HepG2 (cell line): ENCODE measurements around the gene MLLT1. TPM values are rescaled to one million over a fixed set of nuclear protein-coding genes. Genes with fewer than 3 reads are reported as not detected.
A peak's percentile ranks its signal among the peaks of the same experiment; 100 is the strongest.

Experiments used
- AHR ChIP-seq: IDR thresholded peaks from 2 replicates; pipeline ENCODE4 v1.6.1; 2018; ENCODE audit warnings: missing genetic modification reagents, missing compliant biosample characterization
- CBFB ChIP-seq: sonication (generic); formaldehyde crosslinking; IDR thresholded peaks from 2 replicates; pipeline ENCODE4 v1.4.0; 2020; ENCODE audit warnings: missing genetic modification reagents
- DMAP1 ChIP-seq: IDR thresholded peaks from 2 replicates; pipeline ENCODE4 v1.6.1; 2016
- FOXC1 ChIP-seq: sonication (generic); formaldehyde crosslinking; IDR thresholded peaks from 2 replicates; pipeline ENCODE4 v1.8.0; 2022; ENCODE audit warnings: mild to moderate bottlenecking, missing genetic modification reagents, borderline replicate concordance
- GABPA ChIP-seq, 2 experiments: IDR thresholded peaks; 2 replicates each; pipeline ENCODE4 v1.6.1; 2011 to 2016; ENCODE audit warnings: low read depth in 2 of 2, low read length in 1 of 2, missing biosample characterization in 1 of 2, missing genetic modification characterization in 1 of 2
- GABPB1 ChIP-seq: IDR thresholded peaks from 2 replicates; pipeline ENCODE4 v1.6.1; 2016; ENCODE audit warnings: mild to moderate bottlenecking, missing genetic modification reagents, moderate library complexity, missing compliant biosample characterization
- GZF1 ChIP-seq: sonication (generic); formaldehyde crosslinking; IDR thresholded peaks from 2 replicates; pipeline ENCODE4 v1.5.1; 2020; ENCODE audit warnings: mild to moderate bottlenecking, missing genetic modification reagents
- IKZF4 ChIP-seq: sonication (generic); formaldehyde crosslinking; IDR thresholded peaks from 2 replicates; pipeline ENCODE4 v1.5.1; 2020; ENCODE audit warnings: borderline replicate concordance, mild to moderate bottlenecking, low read depth, missing genetic modification reagents; ENCODE audit errors: not compliant biosample characterization
- NFKB2 ChIP-seq: sonication (generic); formaldehyde crosslinking; IDR thresholded peaks from 2 replicates; pipeline ENCODE4 v1.4.0; 2020; ENCODE audit warnings: missing genetic modification reagents, borderline replicate concordance
- SAFB2 ChIP-seq: sonication (generic); formaldehyde crosslinking; IDR thresholded peaks from 2 replicates; pipeline ENCODE4 v1.5.1; 2020; ENCODE audit warnings: missing genetic modification reagents, low read depth, mild to moderate bottlenecking, borderline replicate concordance
- SP5 ChIP-seq: IDR thresholded peaks from 2 replicates; pipeline ENCODE4 v1.6.1; 2016; ENCODE audit warnings: low read depth, borderline replicate concordance
- THYN1 ChIP-seq: sonication (generic); formaldehyde crosslinking; IDR thresholded peaks from 2 replicates; pipeline ENCODE4 v1.8.1; 2023; ENCODE audit warnings: low read depth, mild to moderate bottlenecking, moderate library complexity, missing genetic modification reagents, borderline replicate concordance
- ZC3H13 ChIP-seq: sonication (generic); formaldehyde crosslinking; IDR thresholded peaks from 2 replicates; pipeline ENCODE4 v1.8.1; 2023; ENCODE audit warnings: mild to moderate bottlenecking, missing genetic modification reagents, moderate library complexity
- ZNF501 ChIP-seq: sonication (generic); formaldehyde crosslinking; IDR thresholded peaks from 2 replicates; pipeline ENCODE4 v1.5.1; 2020; ENCODE audit warnings: mild to moderate bottlenecking, moderate library complexity, missing genetic modification reagents
- ZNF572 ChIP-seq: sonication (generic); formaldehyde crosslinking; IDR thresholded peaks from 2 replicates; pipeline ENCODE4 v1.5.1; 2020; ENCODE audit warnings: mild to moderate bottlenecking, missing genetic modification reagents
- polyA plus RNA-seq, 8 experiments: library from polyadenylated mRNA; depleted of rRNA in 3 of 8; stranded (reverse) in 7 of 8; unstranded in 1 of 8; fragments of >200 nt; fragmentation: Illumina TruSeq in 4 of 8; extraction: Trizol in 4 of 8; gene quantifications; 2 replicates each; pipeline versions ENCODE4 v1.2.1 to v1.2.3, GENCODE V29; 2011 to 2016; ENCODE audit warnings: low read depth in 4 of 8, missing spikeins in 1 of 8, mixed read lengths in 1 of 8; ENCODE audit not compliant: insufficient read depth in 1 of 8
- total RNA-seq, 5 experiments: library from RNA; depleted of rRNA; stranded (reverse); fragments of >200 nt; fragmentation: Illumina TruSeq; extraction: Trizol; gene quantifications; 2 replicates each; pipeline ENCODE4 v1.2.3, GENCODE V29; 2016; ENCODE audit warnings: low read depth in 1 of 5
- TF ChIP-seq, protein P1 (sequence below): sonication (generic); formaldehyde crosslinking; IDR thresholded peaks from 2 replicates; pipeline ENCODE4 v1.4.0; 2020; ENCODE audit warnings: missing genetic modification reagents
- TF ChIP-seq, protein P2 (sequence below): sonication (generic); formaldehyde crosslinking; IDR thresholded peaks from 2 replicates; pipeline ENCODE4 v1.4.0; 2020; ENCODE audit warnings: low read depth, mild to moderate bottlenecking, missing genetic modification reagents
- TF ChIP-seq, protein P3 (sequence below): sonication (generic); formaldehyde crosslinking; IDR thresholded peaks from 2 replicates; pipeline ENCODE4 v1.4.0; 2020; ENCODE audit warnings: mild to moderate bottlenecking, low read depth, missing genetic modification reagents
- TF ChIP-seq, protein P4 (sequence below): sonication (generic); formaldehyde crosslinking; conservative IDR thresholded peaks from 2 replicates; pipeline ENCODE4 v1.4.0; 2020; ENCODE audit warnings: mild to moderate bottlenecking, missing genetic modification reagents, moderate library complexity

MLLT1 gene
- total and polyA plus RNA-seq, 2 of the 13 experiments (the other 11 are each of a cell fraction or from before 2014, with no cell fraction given): 11.7 to 12.2 TPM

DNA sequence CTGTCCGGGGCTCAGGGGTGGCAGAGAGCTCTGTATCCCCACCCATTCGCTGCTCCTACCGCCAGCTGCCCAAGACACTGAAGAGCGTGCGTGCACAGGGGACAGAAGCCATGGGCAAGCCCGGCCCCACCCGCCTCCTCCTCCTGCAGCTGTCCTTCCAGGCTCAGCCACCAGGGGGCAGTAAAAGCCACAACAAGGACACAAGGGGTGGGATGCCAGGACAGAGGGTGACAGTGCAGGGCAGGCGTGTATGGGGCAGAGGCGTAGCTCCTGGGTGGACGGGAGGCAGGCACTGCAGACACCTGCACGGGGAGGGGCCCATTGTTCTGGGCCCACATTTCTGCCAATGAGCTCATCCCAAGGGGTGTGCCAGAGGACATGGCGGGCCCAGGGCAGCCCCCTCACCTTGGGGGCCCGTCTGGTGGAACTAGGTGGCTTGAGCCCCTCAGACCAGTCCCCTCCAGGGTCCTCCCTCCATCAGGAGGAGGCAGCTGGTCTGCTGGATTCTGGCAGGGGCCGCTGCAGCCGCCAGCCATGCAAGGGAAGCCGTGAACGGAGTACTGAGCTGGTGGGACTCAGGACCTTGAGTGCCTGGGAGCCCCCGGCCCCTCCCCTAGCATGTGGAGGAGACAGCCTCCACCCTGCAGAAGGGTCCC lies 61.2 kb downstream of the MLLT1 start (continued):
- TF ChIP-seq, protein P1, sequence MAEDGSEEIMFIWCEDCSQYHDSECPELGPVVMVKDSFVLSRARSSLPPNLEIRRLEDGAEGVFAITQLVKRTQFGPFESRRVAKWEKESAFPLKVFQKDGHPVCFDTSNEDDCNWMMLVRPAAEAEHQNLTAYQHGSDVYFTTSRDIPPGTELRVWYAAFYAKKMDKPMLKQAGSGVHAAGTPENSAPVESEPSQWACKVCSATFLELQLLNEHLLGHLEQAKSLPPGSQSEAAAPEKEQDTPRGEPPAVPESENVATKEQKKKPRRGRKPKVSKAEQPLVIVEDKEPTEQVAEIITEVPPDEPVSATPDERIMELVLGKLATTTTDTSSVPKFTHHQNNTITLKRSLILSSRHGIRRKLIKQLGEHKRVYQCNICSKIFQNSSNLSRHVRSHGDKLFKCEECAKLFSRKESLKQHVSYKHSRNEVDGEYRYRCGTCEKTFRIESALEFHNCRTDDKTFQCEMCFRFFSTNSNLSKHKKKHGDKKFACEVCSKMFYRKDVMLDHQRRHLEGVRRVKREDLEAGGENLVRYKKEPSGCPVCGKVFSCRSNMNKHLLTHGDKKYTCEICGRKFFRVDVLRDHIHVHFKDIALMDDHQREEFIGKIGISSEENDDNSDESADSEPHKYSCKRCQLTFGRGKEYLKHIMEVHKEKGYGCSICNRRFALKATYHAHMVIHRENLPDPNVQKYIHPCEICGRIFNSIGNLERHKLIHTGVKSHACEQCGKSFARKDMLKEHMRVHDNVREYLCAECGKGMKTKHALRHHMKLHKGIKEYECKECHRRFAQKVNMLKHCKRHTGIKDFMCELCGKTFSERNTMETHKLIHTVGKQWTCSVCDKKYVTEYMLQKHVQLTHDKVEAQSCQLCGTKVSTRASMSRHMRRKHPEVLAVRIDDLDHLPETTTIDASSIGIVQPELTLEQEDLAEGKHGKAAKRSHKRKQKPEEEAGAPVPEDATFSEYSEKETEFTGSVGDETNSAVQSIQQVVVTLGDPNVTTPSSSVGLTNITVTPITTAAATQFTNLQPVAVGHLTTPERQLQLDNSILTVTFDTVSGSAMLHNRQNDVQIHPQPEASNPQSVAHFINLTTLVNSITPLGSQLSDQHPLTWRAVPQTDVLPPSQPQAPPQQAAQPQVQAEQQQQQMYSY (CRISPR knock-in tag): no peak
- TF ChIP-seq, protein P2, sequence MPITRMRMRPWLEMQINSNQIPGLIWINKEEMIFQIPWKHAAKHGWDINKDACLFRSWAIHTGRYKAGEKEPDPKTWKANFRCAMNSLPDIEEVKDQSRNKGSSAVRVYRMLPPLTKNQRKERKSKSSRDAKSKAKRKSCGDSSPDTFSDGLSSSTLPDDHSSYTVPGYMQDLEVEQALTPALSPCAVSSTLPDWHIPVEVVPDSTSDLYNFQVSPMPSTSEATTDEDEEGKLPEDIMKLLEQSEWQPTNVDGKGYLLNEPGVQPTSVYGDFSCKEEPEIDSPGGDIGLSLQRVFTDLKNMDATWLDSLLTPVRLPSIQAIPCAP (CRISPR knock-in tag): no peak
- TF ChIP-seq, protein P3, sequence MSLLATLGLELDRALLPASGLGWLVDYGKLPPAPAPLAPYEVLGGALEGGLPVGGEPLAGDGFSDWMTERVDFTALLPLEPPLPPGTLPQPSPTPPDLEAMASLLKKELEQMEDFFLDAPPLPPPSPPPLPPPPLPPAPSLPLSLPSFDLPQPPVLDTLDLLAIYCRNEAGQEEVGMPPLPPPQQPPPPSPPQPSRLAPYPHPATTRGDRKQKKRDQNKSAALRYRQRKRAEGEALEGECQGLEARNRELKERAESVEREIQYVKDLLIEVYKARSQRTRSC (CRISPR knock-in tag): no peak
- 0 out of 2 replicates have a peak, but pooled peaks have one; percentile 26 for TF ChIP-seq NFKB2 (CRISPR knock-in tag)
- TF ChIP-seq ZNF501 (CRISPR knock-in tag): no peak
- TF ChIP-seq CBFB: no peak
- no peak for TF ChIP-seq AHR
- no peak for TF ChIP-seq DMAP1 (CRISPR knock-in tag)
- peak; percentile 40; the same call in 1 of the 2 replicates for TF ChIP-seq GABPB1 (CRISPR knock-in tag)
- no peak for TF ChIP-seq IKZF4 (CRISPR knock-in tag)
- no peak for TF ChIP-seq ZC3H13 (CRISPR knock-in tag)
- TF ChIP-seq ZNF572 (CRISPR knock-in tag): peak; percentile 32; the same call in 1 of the 2 replicates
- TF ChIP-seq SAFB2 (CRISPR knock-in tag): no peak
- no peak for TF ChIP-seq SP5 (CRISPR knock-in tag)
- TF ChIP-seq GABPA (IDR thresholded peaks at IDR 0.05; ENCODE audit: low read depth, low read length): no peak
- TF ChIP-seq GABPA (CRISPR knock-in tag; IDR thresholded peaks at IDR 0.05; ENCODE audit: low read depth): no peak
- TF ChIP-seq THYN1: no peak
- TF ChIP-seq, protein P4, sequence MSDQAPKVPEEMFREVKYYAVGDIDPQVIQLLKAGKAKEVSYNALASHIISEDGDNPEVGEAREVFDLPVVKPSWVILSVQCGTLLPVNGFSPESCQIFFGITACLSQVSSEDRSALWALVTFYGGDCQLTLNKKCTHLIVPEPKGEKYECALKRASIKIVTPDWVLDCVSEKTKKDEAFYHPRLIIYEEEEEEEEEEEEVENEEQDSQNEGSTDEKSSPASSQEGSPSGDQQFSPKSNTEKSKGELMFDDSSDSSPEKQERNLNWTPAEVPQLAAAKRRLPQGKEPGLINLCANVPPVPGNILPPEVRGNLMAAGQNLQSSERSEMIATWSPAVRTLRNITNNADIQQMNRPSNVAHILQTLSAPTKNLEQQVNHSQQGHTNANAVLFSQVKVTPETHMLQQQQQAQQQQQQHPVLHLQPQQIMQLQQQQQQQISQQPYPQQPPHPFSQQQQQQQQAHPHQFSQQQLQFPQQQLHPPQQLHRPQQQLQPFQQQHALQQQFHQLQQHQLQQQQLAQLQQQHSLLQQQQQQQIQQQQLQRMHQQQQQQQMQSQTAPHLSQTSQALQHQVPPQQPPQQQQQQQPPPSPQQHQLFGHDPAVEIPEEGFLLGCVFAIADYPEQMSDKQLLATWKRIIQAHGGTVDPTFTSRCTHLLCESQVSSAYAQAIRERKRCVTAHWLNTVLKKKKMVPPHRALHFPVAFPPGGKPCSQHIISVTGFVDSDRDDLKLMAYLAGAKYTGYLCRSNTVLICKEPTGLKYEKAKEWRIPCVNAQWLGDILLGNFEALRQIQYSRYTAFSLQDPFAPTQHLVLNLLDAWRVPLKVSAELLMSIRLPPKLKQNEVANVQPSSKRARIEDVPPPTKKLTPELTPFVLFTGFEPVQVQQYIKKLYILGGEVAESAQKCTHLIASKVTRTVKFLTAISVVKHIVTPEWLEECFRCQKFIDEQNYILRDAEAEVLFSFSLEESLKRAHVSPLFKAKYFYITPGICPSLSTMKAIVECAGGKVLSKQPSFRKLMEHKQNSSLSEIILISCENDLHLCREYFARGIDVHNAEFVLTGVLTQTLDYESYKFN (CRISPR knock-in tag): no peak
- no peak for TF ChIP-seq GZF1
- peak; percentile 17; the same call in 1 of the 2 replicates for TF ChIP-seq FOXC1 (CRISPR knock-in tag)
